ENCODE measurements around the gene GMIP.

GRCh38 chr19:19626516-19627472, 16.7 kb downstream of the GMIP start:
- TF ChIP-seq POLR2AphosphoS5 (IDR thresholded peaks at IDR 0.05; ENCODE audit: low read depth, low read length) (no peak), SPI1 (IDR thresholded peaks at IDR 0.05; ENCODE audit: low read depth, low read length) (no peak), TAF1 (IDR thresholded peaks at IDR 0.05; ENCODE audit: low read depth, low read length) (no peak), POLR2A (IDR thresholded peaks at IDR 0.05; ENCODE audit: low read depth, low read length) (0 out of 2 replicates have a peak, but pooled peaks have one; percentile 22)
